Body of pancreas (tissue), 4 donors: Measurements from ENCODE around the gene GGCX. TPM values are rescaled to one million over a fixed set of nuclear protein-coding genes. Genes with fewer than 3 reads are reported as not detected.

Experiments
- ATAC-seq: fragments of 150-250 bp; one replicate; pipeline ENCODE4 v1.9.1; 2016
- DNase-seq, 4 donors: peaks; one replicate each; pipeline ENCODE4 v3.0.0-alpha.2; 2019
- H3K27ac ChIP-seq, 4 donors: fragments of 200-600 bp; sonication (generic); 1 replicate in 3 of 4; 2 replicates in 1 of 4; pipeline versions ENCODE4 v1.5.1 to v1.6.1; 2016 to 2019; ENCODE audit warnings: mild to moderate bottlenecking in 1 of 4, mixed read lengths in 1 of 4, moderate library complexity in 1 of 4
- H3K27me3 ChIP-seq, 2 donors: fragments of 200-600 bp; sonication (generic); one replicate each; pipeline ENCODE4 v1.6.0; 2016; ENCODE audit warnings: mild to moderate bottlenecking in 1 of 2
- H3K36me3 ChIP-seq, 2 donors: fragments of 200-600 bp; sonication (generic); replicated peaks in 1 of 2; 2 replicates each; pipeline ENCODE4 v1.5.1; 2016; ENCODE audit warnings: low read depth in 2 of 2; ENCODE audit not compliant: insufficient read depth in 1 of 2
- H3K4me1 ChIP-seq: fragments of 200-600 bp; sonication (generic); one replicate; pipeline ENCODE4 v1.6.0; 2016
- H3K4me3 ChIP-seq, 2 donors: fragments of 200-600 bp; sonication (generic); 1 replicate in 1 of 2; 2 replicates in 1 of 2; pipeline ENCODE4 v1.5.1; 2016 to 2019
- H3K9me3 ChIP-seq, 3 donors: fragments of 200-600 bp; sonication (generic); 1 replicate in 2 of 3; 2 replicates in 1 of 3; pipeline ENCODE4 v1.5.1; 2016
- CTCF ChIP-seq, 7 experiments: fragments of 450-650 bp in 4 of 7; fragments of 200-600 bp in 3 of 7; sonication (generic) in 3 of 7; IDR thresholded peaks; one replicate each; pipeline ENCODE4 v1.5.1; 2016 to 2019; ENCODE audit warnings: antibody characterized with exemption in 7 of 7
- POLR2A ChIP-seq, 3 donors: fragments of 450-650 bp; IDR thresholded peaks; one replicate each; pipeline ENCODE4 v1.6.1; 2016; ENCODE audit warnings: antibody characterized with exemption in 3 of 3, mild to moderate bottlenecking in 2 of 3
- WGBS, 2 donors: methylation state at CpG; one replicate each; pipeline ENCODE4 v1.1.5; 2017; 5-methylcytosine and 5-hydroxymethylcytosine counted together
- intact Hi-C: fragments of 100-400 bp; cut with DNase I; formaldehyde crosslinking; loops from one replicate; pipeline ENCODE4 v1.15.1; 2023
- total RNA-seq, 2 donors: library from RNA; depleted of rRNA; stranded (reverse); fragments of >200 nt; gene quantifications; one replicate each; pipeline ENCODE4 v1.1.0, GENCODE V29; 2016

The GGCX gene
- total RNA-seq, 2 donors from 2014 or later = 35.5 to 48.1 TPM

GRCh38 chr2:85597241-85597640, 35.9 kb upstream of the GGCX start:
- 73 to 82% methylated on average over 4 to 5 of the region's 5 CpGs for WGBS, 2 donors

DNA sequence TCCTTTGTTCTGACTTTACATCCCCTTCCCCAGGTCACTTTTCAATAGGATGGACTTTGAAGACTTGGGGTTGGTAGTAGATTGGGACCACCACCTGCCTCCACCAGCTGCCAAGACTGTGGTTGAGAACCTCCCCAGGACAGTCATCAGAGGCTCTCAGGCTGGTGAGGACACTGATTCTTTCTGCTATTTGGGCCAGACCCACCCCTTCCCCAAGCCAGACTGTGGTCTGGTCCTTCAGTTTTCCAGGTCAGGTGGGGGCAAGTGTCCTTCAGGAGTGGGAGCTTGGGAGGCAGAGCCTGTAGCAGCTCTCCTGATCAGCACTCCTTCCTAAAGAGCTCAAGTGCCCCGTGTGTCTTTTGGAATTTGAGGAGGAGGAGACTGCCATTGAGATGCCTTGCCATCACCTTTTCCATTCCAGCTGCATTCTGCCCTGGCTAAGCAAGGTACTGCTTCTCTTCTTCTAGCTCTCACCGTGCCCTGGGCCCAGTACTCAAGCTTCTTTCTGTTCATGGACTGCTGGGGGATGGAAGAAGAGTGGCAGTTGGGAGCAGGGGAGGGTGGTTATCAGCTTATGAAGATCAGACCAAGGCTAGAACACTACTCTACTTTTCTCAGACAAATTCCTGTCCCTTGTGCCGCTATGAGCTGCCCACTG, 35.3 kb upstream of the GGCX start:
- Histone ChIP-seq H3K27me3 (no peaks in the 10 kb centered on the region), H3K4me1 (peaks cover 81% of the 10 kb centered on the region), H3K36me3 (peaks cover 0 to 3% of the 10 kb centered on the region in 2 donors), H3K27ac (peak overlapping the region in 3 of 4 donors; percentile 62 to 94 (median 85)), H3K4me3 (peak overlapping the region in 1 of 2 donors; percentile 35), H3K9me3 (no peaks in the 10 kb centered on the region)
- 42 to 89% methylated on average over 1 to 3 of the region's 3 CpGs for WGBS, 2 donors
- TF ChIP-seq POLR2A (IDR thresholded peaks at IDR 0.05) (no peak), CTCF (IDR thresholded peaks at IDR 0.05) (no peak)
- intact Hi-C loops = no loop called here
- no peak for ATAC-seq
- DNase-seq = no peak

More at GRCh38 chr2:85597241-85597640, 35.9 kb upstream of the GGCX start:
- TF ChIP-seq CTCF (IDR thresholded peaks at IDR 0.05) = no peak
- no peak for TF ChIP-seq POLR2A (IDR thresholded peaks at IDR 0.05)
- intact Hi-C loops = no loop called here
- Histone ChIP-seq H3K4me3 (no peak overlapping the region), H3K9me3 (no peaks in the 10 kb centered on the region), H3K27ac (no peak overlapping the region), H3K27me3 (no peaks in the 10 kb centered on the region), H3K4me1 (peaks cover 83% of the 10 kb centered on the region), H3K36me3 (peaks cover 0 to 3% of the 10 kb centered on the region in 2 donors)
- DNase-seq (no peak), ATAC-seq (no peak)

- Histone ChIP-seq H3K9me3 (no peaks in the 10 kb centered on the region), H3K36me3 (peaks cover 0 to 3% of the 10 kb centered on the region in 2 donors), H3K27me3 (no peaks in the 10 kb centered on the region), H3K4me1 (peaks cover 81% of the 10 kb centered on the region), H3K4me3 (peak overlapping the region; percentile 35 to 44), H3K27ac (peak overlapping the region; percentile 62 to 94 (median 82))
- 3 to 5% methylated on average over 10 of the region's 10 CpGs for WGBS, 2 donors
- TF ChIP-seq CTCF (IDR thresholded peaks at IDR 0.05) (no peak), POLR2A (IDR thresholded peaks at IDR 0.05) (no peak)
- no peak for DNase-seq
- ATAC-seq = no peak
- intact Hi-C loops = no loop called here
These were observed 34.7 kb upstream of the GGCX start for GRCh38 chr2:85596026-85596333.

- Histone ChIP-seq H3K9me3 (no peaks in the 10 kb centered on the region), H3K4me1 (peaks cover 81% of the 10 kb centered on the region), H3K36me3 (peaks cover 0 to 3% of the 10 kb centered on the region in 2 donors), H3K27me3 (no peaks in the 10 kb centered on the region), H3K27ac (peak within 1 kb of the TSS; percentile 62 to 94 (median 82)), H3K4me3 (peak within 1 kb of the TSS; percentile 35 to 44)
- WGBS, 2 donors = 0% methylated on average over 28 to 47 of the region's 47 CpGs
- ATAC-seq (peak; percentile 97), DNase-seq (peak; percentile 93 to 98 (median 96))
- intact Hi-C loops = no loop called here
- TF ChIP-seq CTCF (IDR thresholded peaks at IDR 0.05) (no peak), POLR2A (IDR thresholded peaks at IDR 0.05) (peak; percentile 42 to 88 (median 81))
These were observed 34.2 kb upstream of the GGCX start, which contains the start of gene RNF181 for GRCh38 chr2:85595301-85596025. RNF181 (plus strand) TSS chr2:85595745; CDS start chr2:85595764, 19 bp downstream.
